ENCODE results near the gene MYD88. TPM values are rescaled to one million over a fixed set of nuclear protein-coding genes. Genes with fewer than 3 reads are reported as not detected.

Gene MYD88
- total RNA-seq, 1 experiment from 2014 or later, result 14.8 TPM

DNA sequence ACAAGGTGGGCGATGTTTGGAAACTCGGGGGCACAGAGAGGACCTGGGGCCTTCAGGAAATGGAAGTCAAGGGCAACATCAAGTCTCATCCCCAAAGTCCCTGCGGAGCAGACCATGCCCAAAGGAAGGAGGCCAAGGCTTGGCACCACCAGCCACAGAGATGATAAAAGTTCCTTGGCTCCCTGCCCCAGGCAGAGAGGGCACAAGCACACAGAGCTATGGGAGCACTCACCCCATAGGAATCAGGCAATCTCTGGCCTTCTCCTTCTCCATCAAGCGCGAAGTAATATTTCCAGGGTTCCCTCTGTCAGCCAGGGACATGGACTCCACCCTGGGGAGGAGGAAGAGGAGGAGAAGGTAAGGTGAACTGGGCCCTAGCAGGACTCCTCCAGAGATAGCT lies 9.4 kb upstream of the MYD88 start:
- Histone ChIP-seq H4K20me1 (ENCODE audit: insufficient read depth) (no peaks in the 10 kb centered on the region), H3K4me1 (ENCODE audit: control insufficient read depth in 1 of 2, insufficient read depth in 2 of 2, low read length in 2 of 2) (peaks cover 18% of the 10 kb centered on the region in 2 experiments), H2AFZ (ENCODE audit: low read depth, low read length, poor library complexity, severe bottlenecking) (no peak overlapping the region), H3K4me3 (replicated peaks in 1 of 2; ENCODE audit: low read depth in 1 of 2, low read length in 2 of 2) (no peak overlapping the region), H3K9me3 (ENCODE audit: control insufficient read depth in 1 of 2, insufficient read depth in 1 of 2, low read depth in 1 of 2, low read length in 2 of 2) (no peaks in the 10 kb centered on the region), H3K27me3 (ENCODE audit: insufficient read depth, low read length) (no peaks in the 10 kb centered on the region), H3K4me2 (ENCODE audit: low read length) (no peak overlapping the region), H3K36me3 (ENCODE audit: control insufficient read depth in 1 of 2, insufficient read depth in 2 of 2, low read length in 2 of 2) (peaks cover 29 to 40% of the 10 kb centered on the region in 2 experiments; a peak in 3 of 4 replicates), H3K27ac (ENCODE audit: low read depth, low read length) (no peak overlapping the region), H3K79me2 (ENCODE audit: insufficient read depth, low read length) (no peaks in the 10 kb centered on the region; the same call in 1 of the 2 replicates), H3K9ac (ENCODE audit: low read length) (no peak overlapping the region), H3K9me2 (ENCODE audit: insufficient read depth) (no peaks in the 10 kb centered on the region)
- CTCF ChIA-PET, result no interaction called here
- no peak for DNase-seq (ENCODE audit: low read depth, low spot score)
- RAD21 ChIA-PET (ENCODE audit: low non-redundant PET in 1 of 2, low total read pairs in 2 of 2, uncharacterized antibody in 2 of 2, unreplicated experiment in 2 of 2), result no interaction called here
- ATAC-seq, result no peak
- no TSS peak for BruUV-seq (replicated peaks)
- intact Hi-C loops (cut with micrococcal nuclease), result no loop called here
- TF ChIP-seq, protein P1, sequence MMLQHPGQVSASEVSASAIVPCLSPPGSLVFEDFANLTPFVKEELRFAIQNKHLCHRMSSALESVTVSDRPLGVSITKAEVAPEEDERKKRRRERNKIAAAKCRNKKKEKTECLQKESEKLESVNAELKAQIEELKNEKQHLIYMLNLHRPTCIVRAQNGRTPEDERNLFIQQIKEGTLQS (IDR thresholded peaks at IDR 0.05), result no peak
- no peak for TF ChIP-seq ZNF274 (IDR thresholded peaks at IDR 0.05; ENCODE audit: low read depth, low read length)
- TF ChIP-seq, protein P2, sequence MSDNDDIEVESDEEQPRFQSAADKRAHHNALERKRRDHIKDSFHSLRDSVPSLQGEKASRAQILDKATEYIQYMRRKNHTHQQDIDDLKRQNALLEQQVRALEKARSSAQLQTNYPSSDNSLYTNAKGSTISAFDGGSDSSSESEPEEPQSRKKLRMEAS (IDR thresholded peaks at IDR 0.05), result no peak
- TF ChIP-seq RAD21 (IDR thresholded peaks at IDR 0.05; ENCODE audit: low read depth), result no peak
- TF ChIP-seq, protein P3, sequence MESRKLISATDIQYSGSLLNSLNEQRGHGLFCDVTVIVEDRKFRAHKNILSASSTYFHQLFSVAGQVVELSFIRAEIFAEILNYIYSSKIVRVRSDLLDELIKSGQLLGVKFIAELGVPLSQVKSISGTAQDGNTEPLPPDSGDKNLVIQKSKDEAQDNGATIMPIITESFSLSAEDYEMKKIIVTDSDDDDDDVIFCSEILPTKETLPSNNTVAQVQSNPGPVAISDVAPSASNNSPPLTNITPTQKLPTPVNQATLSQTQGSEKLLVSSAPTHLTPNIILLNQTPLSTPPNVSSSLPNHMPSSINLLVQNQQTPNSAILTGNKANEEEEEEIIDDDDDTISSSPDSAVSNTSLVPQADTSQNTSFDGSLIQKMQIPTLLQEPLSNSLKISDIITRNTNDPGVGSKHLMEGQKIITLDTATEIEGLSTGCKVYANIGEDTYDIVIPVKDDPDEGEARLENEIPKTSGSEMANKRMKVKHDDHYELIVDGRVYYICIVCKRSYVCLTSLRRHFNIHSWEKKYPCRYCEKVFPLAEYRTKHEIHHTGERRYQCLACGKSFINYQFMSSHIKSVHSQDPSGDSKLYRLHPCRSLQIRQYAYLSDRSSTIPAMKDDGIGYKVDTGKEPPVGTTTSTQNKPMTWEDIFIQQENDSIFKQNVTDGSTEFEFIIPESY (IDR thresholded peaks at IDR 0.05; ENCODE audit: extremely low read depth, insufficient replicate concordance, low read length), result no peak
- no peak for TF ChIP-seq YY1 (IDR thresholded peaks at IDR 0.05; ENCODE audit: extremely low read depth, insufficient replicate concordance, low read depth, low read length)
- POLR2A ChIA-PET, result interaction anchor here (1.9 kb wide), 1 partner anchor 8 kb away, joined by 5 read pairs; the partner anchor contains the start of gene ACAA1
